GM23338 (cell line): ENCODE measurements around the gene ADPRHL1. TPM values are rescaled to one million over a fixed set of nuclear protein-coding genes. Genes with fewer than 3 reads are reported as not detected.

ENCODE experiments used
- ATAC-seq: fragments of 200-7000 bp; cut with Tn5 transposase; 3 replicates; pipeline ENCODE4 v1.9.1; 2020
- DNase-seq: peaks from one replicate; pipeline ENCODE4 v3.0.0-alpha.2; 2015; ENCODE audit warnings: low spot score
- H2AFZ ChIP-seq: fragments of 200-600 bp; sonication (generic); 2 replicates; pipeline ENCODE4 v1.8.0; 2016; ENCODE audit warnings: antibody characterized with exemption, mild to moderate bottlenecking, moderate library complexity
- H3F3A ChIP-seq: fragments of 200-600 bp; sonication (generic); replicated peaks from 2 replicates; pipeline ENCODE4 v1.8.0; 2017; ENCODE audit warnings: antibody characterized with exemption, mixed run types, low read depth
- H3K27ac ChIP-seq: fragments of 200-600 bp; sonication (generic); 2 replicates; pipeline ENCODE4 v1.6.1; 2016; ENCODE audit warnings: low read depth
- H3K27me3 ChIP-seq: fragments of 200-600 bp; sonication (generic); 2 replicates; pipeline ENCODE4 v1.8.0; 2016; ENCODE audit warnings: mild to moderate bottlenecking, mixed run types, moderate library complexity; ENCODE audit not compliant: insufficient read depth
- H3K36me3 ChIP-seq: fragments of 200-600 bp; sonication (generic); 2 replicates; pipeline ENCODE4 v1.8.0; 2016; ENCODE audit warnings: mild to moderate bottlenecking; ENCODE audit not compliant: insufficient read depth
- H3K4me1 ChIP-seq: fragments of 200-600 bp; sonication (generic); 2 replicates; pipeline ENCODE4 v1.8.0; 2016; ENCODE audit warnings: mild to moderate bottlenecking, moderate library complexity; ENCODE audit not compliant: insufficient read depth
- H3K4me2 ChIP-seq: fragments of 200-600 bp; sonication (generic); 2 replicates; pipeline ENCODE4 v1.7.1; 2017; ENCODE audit warnings: mixed run types
- H3K4me3 ChIP-seq: fragments of 200-600 bp; sonication (generic); 2 replicates; pipeline ENCODE4 v1.6.1; 2016; ENCODE audit warnings: mixed run types
- H3K79me2 ChIP-seq: fragments of 200-600 bp; sonication (generic); replicated peaks from 2 replicates; pipeline ENCODE4 v1.8.0; 2017; ENCODE audit warnings: mild to moderate bottlenecking; ENCODE audit not compliant: insufficient read depth
- H3K9me2 ChIP-seq: fragments of 200-600 bp; sonication (generic); 2 replicates; pipeline ENCODE4 v1.8.0; 2017; ENCODE audit not compliant: insufficient read depth
- H4K20me1 ChIP-seq: fragments of 200-600 bp; sonication (generic); replicated peaks from 2 replicates; pipeline ENCODE4 v1.8.0; 2017; ENCODE audit warnings: mild to moderate bottlenecking; ENCODE audit not compliant: insufficient read depth
- H3K27ac Mint-ChIP-seq: 2 replicates; pipeline ENCODE4 v1.8.0; 2020; ENCODE audit warnings: inconsistent platforms, mild to moderate bottlenecking, moderate library complexity, mixed read lengths
- H3K27me3 Mint-ChIP-seq: 3 replicates; pipeline ENCODE4 v1.8.0; 2022; ENCODE audit warnings: low read depth, mild to moderate bottlenecking, moderate library complexity, mixed read lengths, inconsistent platforms; ENCODE audit not compliant: insufficient read depth, poor library complexity
- H3K36me3 Mint-ChIP-seq: 3 replicates; pipeline ENCODE4 v1.8.0; 2021; ENCODE audit warnings: low read depth, mild to moderate bottlenecking, inconsistent platforms, moderate library complexity, mixed read lengths
- H3K4me1 Mint-ChIP-seq: 3 replicates; pipeline ENCODE4 v1.8.0; 2020; ENCODE audit warnings: mild to moderate bottlenecking, inconsistent platforms, mixed read lengths
- H3K4me3 Mint-ChIP-seq: 3 replicates; pipeline ENCODE4 v1.8.0; 2021; ENCODE audit warnings: moderate library complexity, mild to moderate bottlenecking, inconsistent platforms, mixed read lengths
- H3K9me3 Mint-ChIP-seq: 3 replicates; pipeline ENCODE4 v1.8.0; 2020; ENCODE audit warnings: moderate library complexity, mild to moderate bottlenecking, inconsistent platforms, mixed read lengths
- CREB1 ChIP-seq: fragments of 250-450 bp; sonication (Bioruptor Pico); IDR thresholded peaks from 2 replicates; pipeline ENCODE4 v1.5.0; 2020; ENCODE audit warnings: low read depth, mild to moderate bottlenecking, moderate library complexity
- EZH2 ChIP-seq: fragments of 200-600 bp; sonication (generic); IDR thresholded peaks from one replicate; pipeline ENCODE4 v1.8.0; 2017; ENCODE audit warnings: antibody characterized with exemption, mild to moderate bottlenecking, low read depth; ENCODE audit not compliant: unreplicated experiment
- EZH2phosphoT487 ChIP-seq: fragments of 200-600 bp; sonication (generic); IDR thresholded peaks from one replicate; pipeline ENCODE4 v1.8.1; 2018; ENCODE audit warnings: antibody characterized with exemption; ENCODE audit not compliant: unreplicated experiment
- JUNB ChIP-seq: IDR thresholded peaks from one replicate; pipeline ENCODE4 v1.6.1; 2016; ENCODE audit warnings: antibody characterized with exemption; ENCODE audit not compliant: unreplicated experiment
- NANOG ChIP-seq: IDR thresholded peaks from 2 replicates; pipeline ENCODE4 v1.6.1; 2016; ENCODE audit warnings: antibody characterized with exemption, borderline replicate concordance
- POLR2AphosphoS5 ChIP-seq: IDR thresholded peaks from 2 replicates; pipeline ENCODE4 v1.6.1; 2016; ENCODE audit warnings: antibody characterized with exemption, low read depth
- STAT1 ChIP-seq: IDR thresholded peaks from one replicate; pipeline ENCODE4 v1.6.1; 2016; ENCODE audit warnings: antibody characterized with exemption; ENCODE audit not compliant: unreplicated experiment
- ZNF114 ChIP-seq: fragments of 250-450 bp; sonication (Bioruptor Pico); IDR thresholded peaks from 2 replicates; pipeline ENCODE4 v1.5.0; 2020; ENCODE audit warnings: mild to moderate bottlenecking, moderate library complexity
- ZNF331 ChIP-seq: fragments of 250-450 bp; sonication (Bioruptor Pico); IDR thresholded peaks from 2 replicates; pipeline ENCODE4 v1.5.0; 2020; ENCODE audit warnings: low read depth, mild to moderate bottlenecking, moderate library complexity
- polyA plus RNA-seq: library from polyadenylated mRNA; unstranded; fragments of >200 nt; fragmentation: Nextera tagmentation; extraction: Ambion mirVana; gene quantifications from 2 replicates; pipeline ENCODE4 v1.2.1, GENCODE V29; 2016
- total RNA-seq: library from RNA; depleted of rRNA; stranded (reverse); fragments of >200 nt; shearing (Covaris generic); gene quantifications from 2 replicates; pipeline ENCODE4 v1.2.3, GENCODE V29; 2014
- TF ChIP-seq, protein P1 (sequence below): fragments of 250-450 bp; sonication (Bioruptor Pico); IDR thresholded peaks from 2 replicates; pipeline ENCODE4 v1.5.0; 2020; ENCODE audit warnings: mild to moderate bottlenecking, moderate library complexity
- TF ChIP-seq, protein P2 (sequence below): IDR thresholded peaks from 2 replicates; pipeline ENCODE4 v1.6.1; 2016; ENCODE audit warnings: antibody characterized with exemption
- TF ChIP-seq, protein P3 (sequence below): IDR thresholded peaks from one replicate; pipeline ENCODE4 v1.6.1; 2018; ENCODE audit warnings: antibody characterized with exemption; ENCODE audit not compliant: unreplicated experiment

ADPRHL1 gene
- total and polyA plus RNA-seq, 2 experiments from 2014 or later = 0.80 to 1.0 TPM

DNA sequence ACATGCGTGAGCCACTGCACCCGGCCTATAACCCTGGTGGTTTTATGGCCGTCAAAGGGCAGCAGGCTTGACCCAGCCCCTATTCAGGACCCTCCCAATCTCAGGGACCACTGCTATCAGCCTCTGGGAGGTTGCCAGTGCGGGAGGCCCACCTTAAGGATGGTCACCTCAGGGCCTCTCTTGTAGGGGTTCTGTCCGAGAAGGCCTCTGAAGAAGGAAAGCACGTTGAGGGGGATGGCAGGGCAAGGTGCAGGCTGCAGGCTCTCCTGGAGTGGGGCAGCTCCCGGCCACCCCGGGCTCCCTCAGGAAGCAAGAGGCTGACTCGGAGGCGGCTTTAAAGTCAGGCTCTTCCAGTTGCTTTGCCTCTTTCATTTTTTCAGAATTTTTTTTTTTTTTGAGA, 83.4 kb downstream of the ADPRHL1 start (continued):
- TF ChIP-seq, protein P1, sequence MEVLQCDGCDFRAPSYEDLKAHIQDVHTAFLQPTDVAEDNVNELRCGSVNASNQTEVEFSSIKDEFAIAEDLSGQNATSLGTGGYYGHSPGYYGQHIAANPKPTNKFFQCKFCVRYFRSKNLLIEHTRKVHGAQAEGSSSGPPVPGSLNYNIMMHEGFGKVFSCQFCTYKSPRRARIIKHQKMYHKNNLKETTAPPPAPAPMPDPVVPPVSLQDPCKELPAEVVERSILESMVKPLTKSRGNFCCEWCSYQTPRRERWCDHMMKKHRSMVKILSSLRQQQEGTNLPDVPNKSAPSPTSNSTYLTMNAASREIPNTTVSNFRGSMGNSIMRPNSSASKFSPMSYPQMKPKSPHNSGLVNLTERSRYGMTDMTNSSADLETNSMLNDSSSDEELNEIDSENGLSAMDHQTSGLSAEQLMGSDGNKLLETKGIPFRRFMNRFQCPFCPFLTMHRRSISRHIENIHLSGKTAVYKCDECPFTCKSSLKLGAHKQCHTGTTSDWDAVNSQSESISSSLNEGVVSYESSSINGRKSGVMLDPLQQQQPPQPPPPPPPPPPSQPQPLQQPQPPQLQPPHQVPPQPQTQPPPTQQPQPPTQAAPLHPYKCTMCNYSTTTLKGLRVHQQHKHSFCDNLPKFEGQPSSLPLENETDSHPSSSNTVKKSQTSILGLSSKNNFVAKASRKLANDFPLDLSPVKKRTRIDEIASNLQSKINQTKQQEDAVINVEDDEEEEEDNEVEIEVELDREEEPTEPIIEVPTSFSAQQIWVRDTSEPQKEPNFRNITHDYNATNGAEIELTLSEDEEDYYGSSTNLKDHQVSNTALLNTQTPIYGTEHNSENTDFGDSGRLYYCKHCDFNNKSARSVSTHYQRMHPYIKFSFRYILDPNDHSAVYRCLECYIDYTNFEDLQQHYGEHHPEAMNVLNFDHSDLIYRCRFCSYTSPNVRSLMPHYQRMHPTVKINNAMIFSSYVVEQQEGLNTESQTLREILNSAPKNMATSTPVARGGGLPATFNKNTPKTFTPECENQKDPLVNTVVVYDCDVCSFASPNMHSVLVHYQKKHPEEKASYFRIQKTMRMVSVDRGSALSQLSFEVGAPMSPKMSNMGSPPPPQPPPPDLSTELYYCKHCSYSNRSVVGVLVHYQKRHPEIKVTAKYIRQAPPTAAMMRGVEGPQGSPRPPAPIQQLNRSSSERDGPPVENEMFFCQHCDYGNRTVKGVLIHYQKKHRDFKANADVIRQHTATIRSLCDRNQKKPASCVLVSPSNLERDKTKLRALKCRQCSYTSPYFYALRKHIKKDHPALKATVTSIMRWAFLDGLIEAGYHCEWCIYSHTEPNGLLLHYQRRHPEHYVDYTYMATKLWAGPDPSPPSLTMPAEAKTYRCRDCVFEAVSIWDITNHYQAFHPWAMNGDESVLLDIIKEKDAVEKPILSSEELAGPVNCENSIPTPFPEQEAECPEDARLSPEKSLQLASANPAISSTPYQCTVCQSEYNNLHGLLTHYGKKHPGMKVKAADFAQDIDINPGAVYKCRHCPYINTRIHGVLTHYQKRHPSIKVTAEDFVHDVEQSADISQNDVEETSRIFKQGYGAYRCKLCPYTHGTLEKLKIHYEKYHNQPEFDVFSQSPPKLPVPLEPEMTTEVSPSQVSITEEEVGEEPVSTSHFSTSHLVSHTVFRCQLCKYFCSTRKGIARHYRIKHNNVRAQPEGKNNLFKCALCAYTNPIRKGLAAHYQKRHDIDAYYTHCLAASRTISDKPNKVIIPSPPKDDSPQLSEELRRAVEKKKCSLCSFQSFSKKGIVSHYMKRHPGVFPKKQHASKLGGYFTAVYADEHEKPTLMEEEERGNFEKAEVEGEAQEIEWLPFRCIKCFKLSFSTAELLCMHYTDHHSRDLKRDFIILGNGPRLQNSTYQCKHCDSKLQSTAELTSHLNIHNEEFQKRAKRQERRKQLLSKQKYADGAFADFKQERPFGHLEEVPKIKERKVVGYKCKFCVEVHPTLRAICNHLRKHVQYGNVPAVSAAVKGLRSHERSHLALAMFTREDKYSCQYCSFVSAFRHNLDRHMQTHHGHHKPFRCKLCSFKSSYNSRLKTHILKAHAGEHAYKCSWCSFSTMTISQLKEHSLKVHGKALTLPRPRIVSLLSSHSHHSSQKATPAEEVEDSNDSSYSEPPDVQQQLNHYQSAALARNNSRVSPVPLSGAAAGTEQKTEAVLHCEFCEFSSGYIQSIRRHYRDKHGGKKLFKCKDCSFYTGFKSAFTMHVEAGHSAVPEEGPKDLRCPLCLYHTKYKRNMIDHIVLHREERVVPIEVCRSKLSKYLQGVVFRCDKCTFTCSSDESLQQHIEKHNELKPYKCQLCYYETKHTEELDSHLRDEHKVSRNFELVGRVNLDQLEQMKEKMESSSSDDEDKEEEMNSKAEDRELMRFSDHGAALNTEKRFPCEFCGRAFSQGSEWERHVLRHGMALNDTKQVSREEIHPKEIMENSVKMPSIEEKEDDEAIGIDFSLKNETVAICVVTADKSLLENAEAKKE (CRISPR knock-in tag) = no peak
- no peak for TF ChIP-seq EZH2
- TF ChIP-seq, protein P2, sequence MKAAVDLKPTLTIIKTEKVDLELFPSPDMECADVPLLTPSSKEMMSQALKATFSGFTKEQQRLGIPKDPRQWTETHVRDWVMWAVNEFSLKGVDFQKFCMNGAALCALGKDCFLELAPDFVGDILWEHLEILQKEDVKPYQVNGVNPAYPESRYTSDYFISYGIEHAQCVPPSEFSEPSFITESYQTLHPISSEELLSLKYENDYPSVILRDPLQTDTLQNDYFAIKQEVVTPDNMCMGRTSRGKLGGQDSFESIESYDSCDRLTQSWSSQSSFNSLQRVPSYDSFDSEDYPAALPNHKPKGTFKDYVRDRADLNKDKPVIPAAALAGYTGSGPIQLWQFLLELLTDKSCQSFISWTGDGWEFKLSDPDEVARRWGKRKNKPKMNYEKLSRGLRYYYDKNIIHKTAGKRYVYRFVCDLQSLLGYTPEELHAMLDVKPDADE = no peak
- TF ChIP-seq CREB1 (CRISPR knock-in tag) = no peak
- TF ChIP-seq STAT1 = no peak
- TF ChIP-seq POLR2AphosphoS5 = no peak
- TF ChIP-seq NANOG = no peak
- TF ChIP-seq JUNB = no peak

DNA sequence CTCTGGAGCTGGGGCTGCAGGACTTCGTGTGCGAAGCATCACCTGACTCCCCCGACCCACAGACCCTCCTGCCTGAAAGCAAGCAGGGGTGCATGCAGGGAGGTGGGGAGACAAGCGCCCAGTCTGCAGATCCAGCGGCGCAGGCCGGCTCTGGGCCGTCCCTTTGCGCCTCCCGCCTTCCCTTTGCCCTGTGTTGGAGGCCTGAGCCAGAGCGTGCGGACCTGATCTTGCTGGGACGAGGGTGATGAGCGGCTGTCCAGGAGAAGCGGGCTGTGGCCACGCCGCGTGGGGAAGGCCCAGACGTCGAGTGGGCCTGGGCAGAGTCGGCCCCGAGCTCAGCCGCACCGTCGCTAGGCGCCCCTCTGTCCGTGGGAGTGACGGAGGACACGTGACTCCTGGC, 84.1 kb downstream of the ADPRHL1 start:
- Histone ChIP-seq H3F3A (peaks cover 12% of the 10 kb centered on the region; the same call in 1 of the 2 replicates), H3K4me3 (no peak overlapping the region), H3K79me2 (no peaks in the 10 kb centered on the region), H3K9me2 (no peaks in the 10 kb centered on the region), H2AFZ (peak overlapping the region; percentile 47; the same call in 1 of the 2 replicates), H3K4me1 (peaks cover 9% of the 10 kb centered on the region; the same call in 1 of the 2 replicates), H3K27me3 (no peaks in the 10 kb centered on the region), H4K20me1 (no peaks in the 10 kb centered on the region), H3K36me3 (no peaks in the 10 kb centered on the region), H3K4me2 (no peak overlapping the region), H3K27ac (no peak overlapping the region)
- no peak for ATAC-seq
- peaks cover 15% of the 10 kb centered on the region for H3K27me3 Mint-ChIP-seq
- DNase-seq = no peak
- no peaks in the 10 kb centered on the region for H3K36me3 Mint-ChIP-seq
- peaks cover 8% of the 10 kb centered on the region for H3K9me3 Mint-ChIP-seq
- no peak overlapping the region; the same call in 1 of the 2 replicates for H3K27ac Mint-ChIP-seq
- TF ChIP-seq EZH2phosphoT487 (no peak), CREB1 (CRISPR knock-in tag) (no peak), ZNF331 (CRISPR knock-in tag) (no peak), JUNB (no peak), NANOG (no peak), ZNF114 (no peak)
- TF ChIP-seq, protein P2 = no peak
- TF ChIP-seq, protein P3, sequence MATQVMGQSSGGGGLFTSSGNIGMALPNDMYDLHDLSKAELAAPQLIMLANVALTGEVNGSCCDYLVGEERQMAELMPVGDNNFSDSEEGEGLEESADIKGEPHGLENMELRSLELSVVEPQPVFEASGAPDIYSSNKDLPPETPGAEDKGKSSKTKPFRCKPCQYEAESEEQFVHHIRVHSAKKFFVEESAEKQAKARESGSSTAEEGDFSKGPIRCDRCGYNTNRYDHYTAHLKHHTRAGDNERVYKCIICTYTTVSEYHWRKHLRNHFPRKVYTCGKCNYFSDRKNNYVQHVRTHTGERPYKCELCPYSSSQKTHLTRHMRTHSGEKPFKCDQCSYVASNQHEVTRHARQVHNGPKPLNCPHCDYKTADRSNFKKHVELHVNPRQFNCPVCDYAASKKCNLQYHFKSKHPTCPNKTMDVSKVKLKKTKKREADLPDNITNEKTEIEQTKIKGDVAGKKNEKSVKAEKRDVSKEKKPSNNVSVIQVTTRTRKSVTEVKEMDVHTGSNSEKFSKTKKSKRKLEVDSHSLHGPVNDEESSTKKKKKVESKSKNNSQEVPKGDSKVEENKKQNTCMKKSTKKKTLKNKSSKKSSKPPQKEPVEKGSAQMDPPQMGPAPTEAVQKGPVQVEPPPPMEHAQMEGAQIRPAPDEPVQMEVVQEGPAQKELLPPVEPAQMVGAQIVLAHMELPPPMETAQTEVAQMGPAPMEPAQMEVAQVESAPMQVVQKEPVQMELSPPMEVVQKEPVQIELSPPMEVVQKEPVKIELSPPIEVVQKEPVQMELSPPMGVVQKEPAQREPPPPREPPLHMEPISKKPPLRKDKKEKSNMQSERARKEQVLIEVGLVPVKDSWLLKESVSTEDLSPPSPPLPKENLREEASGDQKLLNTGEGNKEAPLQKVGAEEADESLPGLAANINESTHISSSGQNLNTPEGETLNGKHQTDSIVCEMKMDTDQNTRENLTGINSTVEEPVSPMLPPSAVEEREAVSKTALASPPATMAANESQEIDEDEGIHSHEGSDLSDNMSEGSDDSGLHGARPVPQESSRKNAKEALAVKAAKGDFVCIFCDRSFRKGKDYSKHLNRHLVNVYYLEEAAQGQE = no peak
- no peak overlapping the region for H3K4me3 Mint-ChIP-seq
- peaks cover 24% of the 10 kb centered on the region for H3K4me1 Mint-ChIP-seq
